Measurements from ENCODE around the gene ARG2.

The ARG2 gene

DNA sequence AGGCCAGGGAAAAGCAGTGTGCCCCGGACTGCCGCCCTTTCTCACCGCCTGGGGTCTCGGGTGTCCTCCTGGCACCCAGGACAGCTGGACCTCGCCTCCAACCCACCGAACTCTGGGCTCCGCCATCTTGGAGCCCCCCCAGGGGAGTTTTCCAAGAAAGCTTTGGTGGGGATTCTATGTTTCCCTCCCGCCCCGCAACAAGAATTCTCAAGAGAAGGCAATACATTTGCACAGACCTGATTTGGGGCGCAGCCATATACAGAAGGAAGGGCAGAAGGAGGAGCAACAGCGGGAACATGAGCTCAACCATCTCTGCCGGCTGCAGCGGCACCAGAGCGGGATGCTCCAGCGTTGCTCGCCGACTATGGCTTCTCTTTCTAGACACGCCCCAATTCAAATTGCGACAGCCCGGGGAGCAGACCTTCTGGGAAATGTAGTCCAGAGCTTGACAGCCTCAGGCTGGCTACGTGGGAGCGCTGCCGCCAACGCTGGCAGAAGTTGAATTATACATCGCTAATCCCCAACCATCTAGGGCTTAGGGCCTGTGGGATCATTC is 75.8 kb downstream of the ARG2 start, which contains the start of gene RDH11:
Gene RDH11 (minus strand): TSS at position 371 of the 556 bp plus-strand sequence. CDS start 61 bp downstream, at position 310.
- peak; percentile 57 to 59 for DNase-seq

DNA sequence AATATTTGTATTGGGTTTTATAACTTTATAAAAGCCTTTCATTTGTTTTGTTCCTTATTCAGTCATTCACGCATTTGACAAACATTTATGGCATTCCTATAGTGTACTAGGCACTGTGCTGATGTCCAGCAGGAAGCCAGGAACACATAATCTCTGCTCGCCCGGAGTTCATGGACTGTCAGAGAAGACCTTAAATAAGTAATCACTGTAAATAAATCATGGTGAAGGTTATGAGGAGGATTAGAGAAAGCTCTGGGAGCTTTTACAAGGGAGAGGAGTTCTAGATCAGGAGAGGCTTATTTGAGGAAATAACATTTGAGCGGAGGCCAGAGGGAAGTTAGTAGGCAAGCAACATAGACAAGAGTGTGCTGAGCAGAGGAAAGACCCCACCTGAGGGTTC is 77.3 kb downstream of the ARG2 start:
- DNase-seq, result no peak

DNA sequence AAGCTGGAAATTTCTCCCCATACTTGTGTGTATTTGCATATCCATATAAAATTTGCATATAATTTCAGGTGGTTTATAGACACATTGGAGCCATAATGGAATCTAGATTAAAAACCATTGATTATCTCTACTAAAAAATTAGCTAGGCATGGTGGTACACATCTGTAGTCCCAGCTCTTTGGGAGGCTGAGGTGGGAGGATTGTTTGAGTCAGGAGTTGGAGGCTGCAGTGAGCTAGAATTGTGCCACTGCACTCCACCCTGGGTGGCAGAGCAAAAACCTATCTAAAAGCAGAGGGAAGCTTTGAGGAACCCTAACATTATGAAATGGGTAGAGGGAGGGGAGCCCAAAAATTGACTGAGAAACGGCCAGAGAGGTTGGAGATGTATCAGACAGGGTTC is 78.5 kb downstream of the ARG2 start:
- DNase-seq, result no peak
